GM18873 (cell line): Measurements from ENCODE around the gene MARK2.

Experiments used
- ATAC-seq: cut with Tn5 transposase; IDR thresholded peaks from one replicate; pipeline ENCODE4 v1.9.1; 2021; ENCODE audit warnings: mild to moderate bottlenecking, moderate library complexity, moderate number of reproducible peaks; ENCODE audit not compliant: unreplicated experiment, low FRiP score

The MARK2 gene

GRCh38 chr11:63876616-63877015 lies 37.7 kb downstream of the MARK2 start:
- ATAC-seq: no peak

DNA sequence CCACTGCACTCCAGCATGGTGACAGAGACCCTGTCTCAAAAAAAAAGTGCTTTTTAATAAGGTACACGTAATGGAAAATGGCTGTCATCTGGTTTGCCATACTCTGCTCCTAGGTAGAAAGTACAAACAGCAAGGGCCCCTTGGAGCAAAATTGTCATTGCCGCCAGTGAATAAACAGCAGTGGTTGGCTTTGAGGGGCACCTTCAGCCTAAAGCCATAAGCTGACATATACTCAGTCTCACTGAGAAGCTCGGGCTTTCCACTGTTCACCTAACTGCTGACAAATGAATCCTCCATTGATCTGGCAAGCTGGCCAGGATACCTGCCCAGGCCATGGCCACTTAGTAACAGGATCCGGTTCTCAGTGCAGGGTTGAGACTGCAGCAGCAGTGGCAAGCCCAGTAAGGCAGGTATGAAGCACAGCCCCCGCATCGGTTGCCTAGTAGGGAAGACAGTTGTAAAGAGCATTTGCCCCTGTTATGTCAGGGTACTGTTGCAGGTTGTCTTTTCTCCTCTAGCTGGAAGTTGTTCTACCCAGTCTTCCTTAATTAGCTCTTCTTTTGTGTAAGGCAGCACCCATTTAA lies 38.8 kb downstream of the MARK2 start:
- ATAC-seq: no peak

DNA sequence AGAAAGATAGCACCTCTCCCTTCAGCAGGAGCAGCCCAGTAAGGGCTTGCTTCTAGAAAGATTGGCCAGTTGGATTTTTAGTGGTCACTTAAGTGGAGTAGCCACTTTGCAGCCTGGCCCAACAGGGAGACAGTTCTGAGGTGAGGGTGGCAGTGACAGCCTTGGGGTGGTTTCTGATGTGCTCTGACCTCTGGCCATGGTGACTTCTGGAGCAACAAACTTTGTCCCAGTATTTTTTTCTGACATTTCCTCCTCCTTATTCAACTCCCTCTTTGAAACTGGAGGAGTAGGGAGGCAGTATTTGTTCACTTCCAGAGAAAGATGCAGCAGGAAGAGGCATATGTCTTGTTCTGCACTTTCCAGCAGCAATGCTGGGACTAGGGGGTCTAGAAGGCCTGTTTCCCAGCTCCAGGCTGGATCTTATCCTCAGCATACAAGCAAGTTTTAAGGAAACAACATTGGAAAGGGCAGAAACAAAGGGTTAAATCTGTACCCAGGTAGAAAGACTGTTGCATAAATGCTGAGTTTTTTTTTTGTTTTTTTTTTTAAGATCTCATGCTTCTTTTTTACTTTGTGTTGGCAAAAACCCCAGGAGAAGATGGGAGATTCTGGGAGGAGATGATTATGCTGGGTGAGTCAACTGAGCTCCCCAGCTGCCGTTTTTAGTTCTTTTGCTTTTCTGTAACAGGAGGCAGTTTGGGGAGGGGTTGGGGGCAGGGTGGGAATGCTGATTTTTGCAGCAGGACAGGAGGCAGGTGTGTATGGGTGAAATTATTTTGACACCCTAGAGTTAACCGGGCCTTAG lies 40.9 kb downstream of the MARK2 start:
- no peak for ATAC-seq

- ATAC-seq: no peak
These were observed 41.5 kb downstream of the MARK2 start for GRCh38 chr11:63880403-63880790.

GRCh38 chr11:63882555-63883242 lies 43.8 kb downstream of the MARK2 start:
- ATAC-seq: no peak

DNA sequence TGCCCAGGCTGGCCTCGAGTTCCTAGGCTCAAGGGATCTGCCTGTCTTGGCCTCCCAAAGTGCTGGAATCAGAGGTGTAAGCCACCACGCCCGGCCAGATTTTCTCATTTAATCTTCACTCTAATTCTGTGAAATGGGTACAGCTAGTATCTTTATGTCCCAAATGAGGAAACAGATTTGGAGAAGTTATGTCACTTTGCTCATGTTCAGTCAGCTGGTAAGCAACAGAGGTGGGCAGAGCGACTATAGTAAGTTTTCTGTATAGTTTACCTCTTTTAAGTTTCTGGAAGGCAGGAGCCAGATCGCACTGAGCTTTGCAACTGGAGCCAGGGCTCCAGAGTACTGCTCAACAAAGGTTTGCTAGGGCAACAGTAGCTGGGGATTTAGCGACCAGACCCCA lies 44.9 kb downstream of the MARK2 start:
- ATAC-seq: no peak

GRCh38 chr11:63884196-63884932 lies 45.5 kb downstream of the MARK2 start:
- no peak for ATAC-seq

- no peak for ATAC-seq
These were observed 48.6 kb downstream of the MARK2 start for GRCh38 chr11:63887386-63887999.

- ATAC-seq: no peak
These were observed 49.5 kb downstream of the MARK2 start for GRCh38 chr11:63888170-63889086.

DNA sequence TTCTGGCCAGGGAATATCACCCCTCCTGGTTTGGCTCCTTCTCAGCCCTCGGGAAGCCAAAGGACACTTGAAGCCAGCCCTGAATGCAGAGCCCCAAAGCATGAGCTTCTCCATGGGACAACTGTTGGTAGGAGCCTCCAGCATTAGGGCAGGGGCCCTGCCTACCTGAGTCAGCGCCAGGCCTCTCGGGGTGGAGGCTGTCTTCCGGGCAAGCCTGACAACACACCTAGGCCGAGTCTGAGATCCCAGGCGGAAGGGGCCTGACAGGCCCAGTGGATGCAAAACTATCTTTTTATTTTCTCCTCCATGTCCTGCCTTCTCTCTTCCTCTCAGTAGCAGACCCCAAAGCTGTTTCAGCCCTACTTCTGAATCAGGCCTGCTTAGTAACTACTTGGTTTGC lies 50.4 kb downstream of the MARK2 start:
- ATAC-seq: no peak

DNA sequence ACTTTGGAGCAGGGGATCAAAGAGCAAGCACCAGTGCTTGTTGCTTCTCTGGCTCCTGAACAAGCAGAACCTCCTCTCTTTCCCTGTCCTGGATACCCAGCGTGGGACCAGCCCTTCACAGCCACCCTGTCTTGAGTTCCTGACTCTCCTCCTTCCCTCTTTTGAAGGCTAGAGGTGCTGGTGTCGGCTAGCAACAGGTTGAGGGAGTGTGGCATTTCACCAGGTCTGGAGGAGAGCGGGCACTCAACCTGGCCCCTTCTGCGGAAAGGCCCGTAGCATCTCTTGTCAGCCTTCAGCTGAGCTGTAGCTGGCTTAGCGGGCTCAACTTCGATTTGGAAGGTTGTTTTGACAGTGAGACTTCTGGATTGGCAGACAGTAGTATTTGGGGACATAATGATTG lies 51.5 kb downstream of the MARK2 start:
- ATAC-seq: no peak

DNA sequence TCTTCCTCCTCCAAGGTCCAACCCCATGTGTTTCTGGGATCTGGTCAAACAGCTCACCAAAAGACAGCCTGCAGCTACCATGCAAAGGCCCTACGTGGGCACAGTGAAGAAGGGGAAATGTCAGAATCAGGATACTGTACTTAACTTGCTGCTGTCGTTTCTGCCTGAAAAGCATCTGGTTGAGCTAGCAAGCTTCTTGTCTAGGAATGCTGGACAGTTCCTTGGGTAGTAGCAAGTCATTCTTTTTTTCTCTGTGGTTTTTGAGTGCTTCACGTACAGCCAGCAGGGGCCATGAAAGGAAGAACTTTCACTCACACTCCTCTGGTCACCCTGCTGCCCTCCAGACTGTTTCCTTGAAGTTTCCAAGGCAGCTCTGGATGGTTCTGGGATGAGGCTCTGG lies 53.3 kb downstream of the MARK2 start:
- ATAC-seq: no peak

GRCh38 chr11:63893355-63893754 lies 54.4 kb downstream of the MARK2 start:
- no peak for ATAC-seq

DNA sequence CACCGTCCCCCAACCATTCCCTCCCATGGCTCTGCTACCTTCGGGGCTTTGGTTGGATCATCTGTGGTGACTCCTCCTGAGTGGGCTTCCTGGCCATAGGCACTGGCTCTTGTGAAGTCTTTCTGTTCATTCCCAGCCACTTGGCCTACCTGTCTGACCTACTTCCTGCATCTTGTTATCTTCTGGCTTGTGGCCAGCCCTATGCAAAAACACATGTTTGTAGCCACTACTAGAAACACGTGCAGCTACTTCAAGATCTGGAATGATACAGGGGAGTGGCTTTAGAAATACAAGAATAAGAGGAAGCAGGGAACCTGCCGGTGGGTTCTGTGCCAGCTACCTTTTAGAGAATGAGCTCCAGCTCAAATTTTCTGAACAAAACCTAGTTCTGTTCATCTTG lies 57.2 kb downstream of the MARK2 start:
- ATAC-seq: no peak

DNA sequence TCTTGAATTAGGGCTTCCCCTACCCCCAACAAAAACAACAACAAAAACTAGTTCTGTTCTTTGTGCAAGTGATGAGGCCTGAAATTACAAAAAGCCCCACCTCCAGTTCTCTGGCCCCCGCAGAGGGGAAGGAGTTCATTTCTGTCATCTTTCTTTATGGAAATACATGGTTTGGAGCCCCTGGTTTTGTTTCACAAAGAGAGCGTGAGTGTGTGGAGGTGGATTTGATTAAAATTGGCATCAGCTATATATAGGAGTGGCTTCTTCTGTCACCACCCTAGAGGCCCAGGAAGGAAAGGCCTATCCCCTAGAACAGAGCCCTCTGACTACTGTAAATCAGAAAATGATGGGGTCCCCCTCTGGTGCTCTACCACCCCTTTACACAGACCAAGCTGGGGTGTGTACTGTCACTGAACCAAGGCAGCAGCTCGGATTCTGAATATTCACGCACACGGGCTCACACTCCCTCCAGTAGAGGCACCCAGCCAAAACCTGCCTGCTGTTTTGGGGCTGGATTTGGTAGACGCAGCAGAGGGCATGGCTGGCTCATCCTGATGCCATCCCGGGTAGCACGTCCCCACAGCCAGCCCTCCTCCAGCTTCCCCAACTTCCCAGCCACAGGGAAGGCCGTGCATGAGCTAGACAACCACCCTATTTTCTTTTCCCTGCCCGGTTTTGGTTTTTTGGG lies 58.7 kb downstream of the MARK2 start:
- no peak for ATAC-seq

GRCh38 chr11:63901660-63902059 lies 62.8 kb downstream of the MARK2 start:
- ATAC-seq: no peak

DNA sequence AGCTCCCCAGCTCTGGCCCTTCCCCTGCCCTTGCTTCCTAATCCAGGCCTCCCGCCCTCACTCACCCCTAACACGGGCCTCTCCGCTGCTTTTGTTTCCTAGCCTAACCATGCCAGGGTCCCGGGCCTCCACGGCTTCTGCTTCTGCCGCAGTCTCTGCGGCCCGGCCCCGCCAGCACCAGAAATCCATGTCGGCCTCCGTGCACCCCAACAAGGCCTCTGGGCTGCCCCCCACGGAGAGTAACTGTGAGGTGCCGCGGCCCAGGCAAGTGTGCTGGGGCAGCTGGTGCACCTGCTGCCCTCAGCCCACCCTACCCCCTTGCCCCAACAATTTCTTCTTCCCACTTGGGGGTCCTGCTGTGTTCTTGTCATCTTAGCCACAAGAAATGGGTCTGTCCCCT lies 65.0 kb downstream of the MARK2 start:
- no peak for ATAC-seq

DNA sequence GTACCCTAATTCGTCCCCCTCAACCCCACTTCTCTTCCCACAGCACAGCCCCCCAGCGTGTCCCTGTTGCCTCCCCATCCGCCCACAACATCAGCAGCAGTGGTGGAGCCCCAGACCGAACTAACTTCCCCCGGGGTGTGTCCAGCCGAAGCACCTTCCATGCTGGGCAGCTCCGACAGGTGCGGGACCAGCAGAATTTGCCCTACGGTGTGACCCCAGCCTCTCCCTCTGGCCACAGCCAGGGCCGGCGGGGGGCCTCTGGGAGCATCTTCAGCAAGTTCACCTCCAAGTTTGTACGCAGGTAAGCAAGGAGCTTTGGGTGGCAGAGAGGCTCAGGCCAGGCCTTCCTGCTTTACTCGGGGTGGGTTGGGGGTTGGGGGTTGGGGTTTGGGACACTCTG lies 65.8 kb downstream of the MARK2 start:
- no peak for ATAC-seq

GRCh38 chr11:63905179-63905578 lies 66.3 kb downstream of the MARK2 start:
- no peak for ATAC-seq
